ENCODE results near the gene CLOCK.
A peak's percentile ranks its signal among the peaks of the same experiment; 100 is the strongest.
"Not testable (repeated sequence)": the region's sequence is repeated elsewhere in the genome, so short reads cannot be mapped to it uniquely, and the experiment has no call there.

The CLOCK gene

GRCh38 chr4:55554453-55555030, 7.8 kb upstream of the CLOCK start:
- Histone ChIP-seq H3K4me1 (ENCODE audit: control insufficient read depth in 1 of 2, insufficient read depth in 1 of 2, low read depth in 1 of 2, low read length in 1 of 2) (no peaks in the 10 kb centered on the region), H3K4me3 (ENCODE audit: low read depth in 1 of 2, low read length in 1 of 2) (no peak overlapping the region), H3K27me3 (peaks cover 47% of the 10 kb centered on the region), H3K9me3 (no peaks in the 10 kb centered on the region), H3K36me3 (no peaks in the 10 kb centered on the region), H3K27ac (no peak overlapping the region)
- no peak for TF ChIP-seq CTCF (IDR thresholded peaks at IDR 0.05)

- Histone ChIP-seq H3K36me3 (no peaks in the 10 kb centered on the region), H3K4me3 (ENCODE audit: low read depth in 1 of 2, low read length in 1 of 2) (no peak overlapping the region), H3K4me1 (ENCODE audit: control insufficient read depth in 1 of 2, insufficient read depth in 1 of 2, low read depth in 1 of 2, low read length in 1 of 2) (no peaks in the 10 kb centered on the region), H3K27ac (no peak overlapping the region), H3K27me3 (peaks cover 56% of the 10 kb centered on the region), H3K9me3 (no peaks in the 10 kb centered on the region)
- TF ChIP-seq CTCF (IDR thresholded peaks at IDR 0.05): no peak
Observed at GRCh38 chr4:55553441-55554201, 6.9 kb upstream of the CLOCK start.

- H3K9me3 ChIP-seq; H3K4me1 ChIP-seq (ENCODE audit: control insufficient read depth in 1 of 2, insufficient read depth in 1 of 2, low read depth in 1 of 2, low read length in 1 of 2); H3K4me3 ChIP-seq (ENCODE audit: low read depth in 1 of 2, low read length in 1 of 2); H3K36me3 ChIP-seq; H3K27ac ChIP-seq: not testable (repeated sequence)
- H3K27me3 ChIP-seq: peaks cover 72% of the 10 kb centered on the region
Observed at GRCh38 chr4:55551964-55552363, 5.3 kb upstream of the CLOCK start.

DNA sequence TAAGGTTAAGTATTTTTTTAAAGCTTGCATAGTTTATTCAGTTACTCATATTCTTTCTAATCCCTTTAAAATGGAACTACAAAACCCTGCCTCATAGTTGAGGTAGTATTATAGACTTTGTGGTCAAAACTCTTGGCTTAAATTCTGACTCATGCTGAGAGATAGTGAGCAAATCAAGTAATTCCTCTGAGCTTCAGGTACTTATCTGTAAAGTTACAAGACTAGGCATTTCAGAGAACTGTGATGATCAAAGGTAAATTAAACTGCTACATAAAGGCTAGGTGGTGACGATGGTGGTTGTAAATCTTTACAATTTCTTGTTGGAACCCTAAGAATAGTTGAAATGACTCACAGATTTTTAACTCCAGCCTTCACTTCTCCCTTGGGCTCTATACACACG, 3.2 kb upstream of the CLOCK start:
- H3K27me3 ChIP-seq: peaks cover 83% of the 10 kb centered on the region
- H3K4me3 ChIP-seq (ENCODE audit: low read depth in 1 of 2, low read length in 1 of 2): no peak overlapping the region
- H3K27ac ChIP-seq: no peak overlapping the region
- peaks cover 12 to 14% of the 10 kb centered on the region in 2 experiments for H3K4me1 ChIP-seq (ENCODE audit: control insufficient read depth in 1 of 2, insufficient read depth in 1 of 2, low read depth in 1 of 2, low read length in 1 of 2)
- no peak for TF ChIP-seq CTCF (IDR thresholded peaks at IDR 0.05)
- H3K36me3 ChIP-seq: no peaks in the 10 kb centered on the region
- no peaks in the 10 kb centered on the region for H3K9me3 ChIP-seq

DNA sequence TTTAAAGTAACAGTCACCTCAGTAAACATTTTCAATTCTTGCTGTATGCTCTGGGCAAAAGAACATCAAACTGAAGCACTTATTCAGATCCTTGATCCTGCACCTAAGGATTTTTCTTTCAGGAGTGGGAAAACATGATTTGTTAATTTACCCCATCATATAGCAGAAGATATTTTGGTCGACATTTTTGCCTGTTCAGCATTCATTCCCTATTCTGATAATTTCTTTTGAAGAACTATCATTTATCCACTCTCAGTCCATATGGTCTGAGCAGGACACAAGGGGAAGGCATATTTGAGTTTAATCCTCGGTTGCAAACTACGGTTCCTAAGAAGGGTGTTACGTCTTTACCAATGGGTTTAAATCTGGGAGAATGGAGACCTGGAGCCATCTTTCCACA, 1.2 kb upstream of the CLOCK start:
- H3K27me3 ChIP-seq: peaks cover 94% of the 10 kb centered on the region
- no peak overlapping the region for H3K4me3 ChIP-seq (ENCODE audit: low read depth in 1 of 2, low read length in 1 of 2)
- H3K9me3 ChIP-seq: no peaks in the 10 kb centered on the region
- H3K4me1 ChIP-seq (ENCODE audit: control insufficient read depth in 1 of 2, insufficient read depth in 1 of 2, low read depth in 1 of 2, low read length in 1 of 2): peaks cover 12 to 14% of the 10 kb centered on the region in 2 experiments
- no peaks in the 10 kb centered on the region for H3K36me3 ChIP-seq
- no peak overlapping the region for H3K27ac ChIP-seq
- TF ChIP-seq CTCF (IDR thresholded peaks at IDR 0.05): no peak

DNA sequence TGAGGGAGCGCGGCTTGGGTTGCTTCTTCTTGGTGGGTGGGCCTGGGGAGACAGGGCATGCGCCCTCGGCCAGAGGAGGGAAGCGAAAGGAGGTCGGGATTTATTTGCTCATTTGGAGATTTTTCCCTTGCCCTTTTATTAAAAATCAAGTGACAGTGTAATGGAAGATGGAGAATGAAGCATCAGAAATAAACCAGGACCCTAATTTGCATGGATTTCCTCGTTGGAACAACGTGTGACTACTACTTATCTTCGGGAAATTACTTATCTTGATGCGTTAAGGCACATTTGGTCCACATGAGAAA, 709 bp upstream of the CLOCK start:
- Histone ChIP-seq H3K36me3 (no peaks in the 10 kb centered on the region), H3K27ac (no peak overlapping the region), H3K4me1 (ENCODE audit: control insufficient read depth in 1 of 2, insufficient read depth in 1 of 2, low read depth in 1 of 2, low read length in 1 of 2) (peaks cover 12 to 14% of the 10 kb centered on the region in 2 experiments), H3K4me3 (ENCODE audit: low read depth in 1 of 2, low read length in 1 of 2) (peak overlapping the region; percentile 69 to 90), H3K9me3 (no peaks in the 10 kb centered on the region), H3K27me3 (peaks cover 89% of the 10 kb centered on the region)
- no peak for TF ChIP-seq CTCF (IDR thresholded peaks at IDR 0.05)
